WI38 (cell line): ENCODE data around the gene LRRC8B.

Source experiments
- H3K4me3 ChIP-seq: 2 replicates; pipeline ENCODE4 v1.5.1; 2011; ENCODE audit warnings: low read depth, mild to moderate bottlenecking, control low read depth, low read length
- TF ChIP-seq, protein P1 (sequence below): IDR thresholded peaks from 2 replicates; pipeline ENCODE4 v1.5.1; 2012; ENCODE audit warnings: low read depth, mild to moderate bottlenecking, control low read depth, low read length

LRRC8B gene

DNA sequence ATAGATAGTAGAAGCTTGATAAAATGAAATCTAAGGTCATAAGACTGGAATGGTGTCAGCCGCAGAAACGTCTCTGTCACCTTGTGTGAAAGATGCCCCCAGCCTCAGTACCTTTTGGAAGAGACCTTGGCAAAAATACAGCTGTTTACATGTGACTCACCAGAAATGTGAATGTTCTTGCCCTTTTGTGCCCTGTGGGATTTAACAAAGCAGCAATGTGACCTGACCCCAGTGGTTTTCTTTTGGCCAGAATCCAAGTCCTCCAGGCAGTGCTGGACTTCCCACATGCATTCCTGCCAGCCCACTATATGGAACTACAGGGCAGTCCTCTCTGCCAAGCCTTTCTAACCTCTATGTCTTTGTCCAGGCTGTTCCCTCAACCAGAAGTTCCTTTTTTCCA, 81.1 kb downstream of the LRRC8B start:
- TF ChIP-seq, protein P1, sequence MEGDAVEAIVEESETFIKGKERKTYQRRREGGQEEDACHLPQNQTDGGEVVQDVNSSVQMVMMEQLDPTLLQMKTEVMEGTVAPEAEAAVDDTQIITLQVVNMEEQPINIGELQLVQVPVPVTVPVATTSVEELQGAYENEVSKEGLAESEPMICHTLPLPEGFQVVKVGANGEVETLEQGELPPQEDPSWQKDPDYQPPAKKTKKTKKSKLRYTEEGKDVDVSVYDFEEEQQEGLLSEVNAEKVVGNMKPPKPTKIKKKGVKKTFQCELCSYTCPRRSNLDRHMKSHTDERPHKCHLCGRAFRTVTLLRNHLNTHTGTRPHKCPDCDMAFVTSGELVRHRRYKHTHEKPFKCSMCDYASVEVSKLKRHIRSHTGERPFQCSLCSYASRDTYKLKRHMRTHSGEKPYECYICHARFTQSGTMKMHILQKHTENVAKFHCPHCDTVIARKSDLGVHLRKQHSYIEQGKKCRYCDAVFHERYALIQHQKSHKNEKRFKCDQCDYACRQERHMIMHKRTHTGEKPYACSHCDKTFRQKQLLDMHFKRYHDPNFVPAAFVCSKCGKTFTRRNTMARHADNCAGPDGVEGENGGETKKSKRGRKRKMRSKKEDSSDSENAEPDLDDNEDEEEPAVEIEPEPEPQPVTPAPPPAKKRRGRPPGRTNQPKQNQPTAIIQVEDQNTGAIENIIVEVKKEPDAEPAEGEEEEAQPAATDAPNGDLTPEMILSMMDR, result no peak

GRCh38 chr1:89606227-89606980, 81.8 kb downstream of the LRRC8B start:
- TF ChIP-seq, protein P1, result no peak
- H3K4me3 ChIP-seq, result no peak overlapping the region

More for the DNA sequence above, 81.1 kb downstream of the LRRC8B start:
- H3K4me3 ChIP-seq, result no peak overlapping the region

DNA sequence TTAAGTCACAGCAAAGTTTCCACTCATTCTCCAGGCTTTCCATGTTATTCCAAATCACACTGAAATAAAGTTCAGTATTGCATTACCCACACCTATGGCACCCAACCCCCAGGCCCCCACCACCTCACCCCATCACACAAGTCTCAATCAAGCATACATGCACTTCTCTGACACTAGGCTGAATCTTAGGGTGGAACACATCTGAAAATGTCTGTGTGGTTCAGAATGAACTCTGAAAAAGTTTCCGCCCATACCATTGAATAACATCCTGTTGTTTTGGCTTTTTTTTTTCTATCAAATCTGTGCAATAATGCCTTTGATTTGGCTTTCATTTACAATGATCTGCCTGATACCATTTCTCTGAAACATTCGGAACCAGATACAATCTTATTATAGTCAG, 82.5 kb downstream of the LRRC8B start:
- TF ChIP-seq, protein P1, result no peak
- H3K4me3 ChIP-seq, result no peak overlapping the region

- TF ChIP-seq, protein P1, result no peak
- no peak overlapping the region for H3K4me3 ChIP-seq
These were observed 83.1 kb downstream of the LRRC8B start for GRCh38 chr1:89607586-89608318.

GRCh38 chr1:89608319-89608983, 83.8 kb downstream of the LRRC8B start:
- H3K4me3 ChIP-seq, result no peak overlapping the region
- TF ChIP-seq, protein P1, result no peak

DNA sequence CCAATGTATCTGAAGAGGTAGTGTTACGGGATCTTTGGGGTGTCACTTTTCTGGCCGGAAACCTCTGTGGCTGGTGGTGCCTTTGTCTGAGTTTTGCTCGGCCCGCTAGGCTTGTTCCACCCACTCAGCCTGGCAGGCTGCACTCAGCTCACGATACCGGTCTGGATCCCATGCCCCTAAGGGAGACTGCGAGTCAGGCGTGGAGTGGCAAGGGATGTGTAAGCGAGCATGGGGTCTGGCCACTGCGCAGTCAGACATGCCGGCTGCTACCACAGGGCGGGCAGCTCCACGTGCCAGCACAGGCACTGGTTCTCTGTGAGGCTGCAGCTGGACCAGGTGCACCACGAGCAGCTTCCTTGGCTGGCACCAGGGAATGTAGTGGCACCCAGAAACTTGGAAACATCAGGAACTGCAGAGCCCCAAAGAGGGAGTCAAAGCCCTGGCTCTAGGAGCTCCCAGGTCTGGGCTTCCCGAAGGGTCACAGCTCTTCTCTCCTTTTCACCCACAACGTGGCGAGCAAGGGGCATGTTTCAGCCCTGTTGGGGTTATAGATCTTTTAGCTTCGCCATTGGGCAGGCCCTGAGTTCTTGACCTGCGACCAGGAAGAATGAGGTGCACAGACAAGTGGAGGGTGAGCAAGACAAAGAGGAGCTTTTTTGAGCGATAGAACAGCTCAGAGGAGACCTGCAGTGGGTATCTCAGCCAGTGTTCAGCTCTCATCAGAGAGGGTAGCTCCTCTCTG, 84.5 kb downstream of the LRRC8B start:
- H3K4me3 ChIP-seq, result no peak overlapping the region
- TF ChIP-seq, protein P1, result no peak
